T1000 (cell line): Measurements from ENCODE around the gene SMAD9.

Experiments
- DNase-seq: peaks from one replicate; lab custom pipeline; 2025; ENCODE audit warnings: mixed read lengths; lab: John Stamatoyannopoulos, UW

Gene SMAD9

GRCh38 chr13:36865265-36865664, 54.8 kb downstream of the SMAD9 start:
- no peak for DNase-seq

GRCh38 chr13:36862722-36863121, 57.3 kb downstream of the SMAD9 start:
- DNase-seq, result no peak

- DNase-seq, result no peak
Measured at GRCh38 chr13:36862002-36862685, 57.9 kb downstream of the SMAD9 start.

GRCh38 chr13:36859259-36859658, 60.8 kb downstream of the SMAD9 start:
- no peak for DNase-seq

- no peak for DNase-seq
Measured at GRCh38 chr13:36858290-36858689, 61.7 kb downstream of the SMAD9 start.

GRCh38 chr13:36857253-36857652, 62.8 kb downstream of the SMAD9 start:
- DNase-seq, result no peak

- DNase-seq, result no peak
Measured at GRCh38 chr13:36850790-36851438, 69.1 kb downstream of the SMAD9 start.

- no peak for DNase-seq
Measured at GRCh38 chr13:36848199-36848982, 71.6 kb downstream of the SMAD9 start.

- DNase-seq, result no peak
Measured at GRCh38 chr13:36847606-36848005, 72.4 kb downstream of the SMAD9 start.

- no peak for DNase-seq
Measured at GRCh38 chr13:36841391-36841790, 78.6 kb downstream of the SMAD9 start.

- no peak for DNase-seq
Measured at GRCh38 chr13:36840718-36841250, 79.3 kb downstream of the SMAD9 start.

GRCh38 chr13:36839981-36840380, 80.1 kb downstream of the SMAD9 start:
- no peak for DNase-seq

- DNase-seq, result no peak
Measured at GRCh38 chr13:36839281-36839680, 80.8 kb downstream of the SMAD9 start.

- no peak for DNase-seq
Measured at GRCh38 chr13:36837354-36838092, 82.5 kb downstream of the SMAD9 start.

GRCh38 chr13:36834299-36834698, 85.7 kb downstream of the SMAD9 start:
- no peak for DNase-seq

GRCh38 chr13:36831291-36831690, 88.7 kb downstream of the SMAD9 start:
- DNase-seq, result no peak

- DNase-seq, result no peak
Measured at GRCh38 chr13:36829753-36830152, 90.3 kb downstream of the SMAD9 start.

GRCh38 chr13:36822785-36823184, 97.3 kb downstream of the SMAD9 start:
- DNase-seq, result no peak

- DNase-seq, result no peak
Measured at GRCh38 chr13:36820222-36820621, 99.8 kb downstream of the SMAD9 start.

- no peak for DNase-seq
Measured at GRCh38 chr13:36819739-36820090, 100.3 kb downstream of the SMAD9 start.

GRCh38 chr13:36818804-36819738, 101.0 kb downstream of the SMAD9 start, which contains the start of gene RFXAP:
Gene RFXAP, plus strand, starts transcription at chr13:36819222. Its CDS starts 136 bp downstream, at chr13:36819358.
- peak; percentile 58 for DNase-seq
